Measurements from ENCODE around the gene WBP11.

GRCh38 chr12:14843425-14843887 is 40.2 kb upstream of the WBP11 start, which contains the start of gene ART4:
- peak; percentile 64 for TF ChIP-seq POLR2A (IDR thresholded peaks at IDR 0.05; ENCODE audit: low read depth, low read length)
- TF ChIP-seq MAX (IDR thresholded peaks at IDR 0.05; ENCODE audit: insufficient read depth, insufficient read length) = peak; percentile 28
